ENCODE data around the gene ORC5.

The ORC5 gene

GRCh38 chr7:104225451-104225850 is 17.6 kb upstream of the ORC5 start:
- POLR2A ChIA-PET, result no interaction called here
- no peak for DNase-seq (ENCODE audit: extremely low spot score)
- TF ChIP-seq L3MBTL2 (conservative IDR thresholded peaks at IDR 0.05), result no peak
- TF ChIP-seq SP1 (IDR thresholded peaks at IDR 0.05), result no peak
- TF ChIP-seq HDGF (IDR thresholded peaks at IDR 0.05; ENCODE audit: borderline replicate concordance), result no peak
- no peak for TF ChIP-seq NFRKB (IDR thresholded peaks at IDR 0.05)
- no peak for TF ChIP-seq SUZ12 (IDR thresholded peaks at IDR 0.05)
- TF ChIP-seq TARDBP (IDR thresholded peaks at IDR 0.05), result no peak
- CTCF ChIA-PET, result no interaction called here

- ChIA-PET CTCF (interaction anchor here (0.7 kb wide), 1 partner anchor 630 kb away, joined by 9 read pairs; no protein-coding TSS in a partner anchor), POLR2A (no interaction called here)
- no peak for DNase-seq (ENCODE audit: extremely low spot score)
- TF ChIP-seq FOXM1 (IDR thresholded peaks at IDR 0.05; ENCODE audit: borderline replicate concordance), result no peak
- no peak for TF ChIP-seq L3MBTL2 (conservative IDR thresholded peaks at IDR 0.05)
- TF ChIP-seq FOXA1 (IDR thresholded peaks at IDR 0.05), result no peak
- no peak for TF ChIP-seq FOXK2 (IDR thresholded peaks at IDR 0.05)
- no peak for TF ChIP-seq ELF4 (IDR thresholded peaks at IDR 0.05)
- TF ChIP-seq TARDBP (IDR thresholded peaks at IDR 0.05), result no peak
- no peak for TF ChIP-seq NFRKB (IDR thresholded peaks at IDR 0.05)
- TF ChIP-seq HDGF (IDR thresholded peaks at IDR 0.05; ENCODE audit: borderline replicate concordance), result no peak
- no peak for TF ChIP-seq PKNOX1 (IDR thresholded peaks at IDR 0.05)
- TF ChIP-seq ARNT (IDR thresholded peaks at IDR 0.05), result no peak
- TF ChIP-seq ZNF384 (IDR thresholded peaks at IDR 0.05), result no peak
- TF ChIP-seq SUZ12 (IDR thresholded peaks at IDR 0.05), result no peak
- no peak for TF ChIP-seq LEF1 (IDR thresholded peaks at IDR 0.05; ENCODE audit: borderline replicate concordance)
- TF ChIP-seq BHLHE40 (IDR thresholded peaks at IDR 0.05; ENCODE audit: borderline replicate concordance), result no peak
- TF ChIP-seq CTBP1 (IDR thresholded peaks at IDR 0.05; ENCODE audit: borderline replicate concordance), result no peak
- TF ChIP-seq SP1 (IDR thresholded peaks at IDR 0.05), result no peak
These were observed 9.8 kb upstream of the ORC5 start for GRCh38 chr7:104217620-104218019.

- CTCF ChIA-PET, result no interaction called here
- TF ChIP-seq NFRKB (IDR thresholded peaks at IDR 0.05) (no peak), PKNOX1 (IDR thresholded peaks at IDR 0.05) (no peak), LEF1 (IDR thresholded peaks at IDR 0.05; ENCODE audit: borderline replicate concordance) (no peak), CTBP1 (IDR thresholded peaks at IDR 0.05; ENCODE audit: borderline replicate concordance) (no peak)
- POLR2A ChIA-PET, result interaction anchor here (0.9 kb wide), 1 partner anchor 674 kb away, joined by 3 read pairs; no protein-coding TSS in a partner anchor
- no peak for DNase-seq (ENCODE audit: extremely low spot score)
These were observed 1.2 kb upstream of the ORC5 start for GRCh38 chr7:104209063-104209462.

GRCh38 chr7:104208421-104208780 is 588 bp upstream of the ORC5 start:
- no peak for DNase-seq (ENCODE audit: extremely low spot score)
- ChIA-PET POLR2A (interaction anchor here (0.9 kb wide), 1 partner anchor 675 kb away, joined by 3 read pairs; no protein-coding TSS in a partner anchor), CTCF (no interaction called here)
- no peak for TF ChIP-seq L3MBTL2 (conservative IDR thresholded peaks at IDR 0.05)

GRCh38 chr7:104207348-104207730 is 474 bp downstream of the ORC5 start:
- DNase-seq (ENCODE audit: extremely low spot score), result peak; percentile 6
- POLR2A ChIA-PET, result no interaction called here
- TF ChIP-seq FOXK2 (IDR thresholded peaks at IDR 0.05) (no peak), LEF1 (IDR thresholded peaks at IDR 0.05; ENCODE audit: borderline replicate concordance) (no peak), ARNT (IDR thresholded peaks at IDR 0.05) (no peak), SUZ12 (IDR thresholded peaks at IDR 0.05) (no peak), NFRKB (IDR thresholded peaks at IDR 0.05) (no peak), ELF4 (IDR thresholded peaks at IDR 0.05) (no peak), FOXM1 (IDR thresholded peaks at IDR 0.05; ENCODE audit: borderline replicate concordance) (no peak), FOXA1 (IDR thresholded peaks at IDR 0.05) (no peak), HDGF (IDR thresholded peaks at IDR 0.05; ENCODE audit: borderline replicate concordance) (no peak), TARDBP (IDR thresholded peaks at IDR 0.05) (no peak), BHLHE40 (IDR thresholded peaks at IDR 0.05; ENCODE audit: borderline replicate concordance) (no peak), CTBP1 (IDR thresholded peaks at IDR 0.05; ENCODE audit: borderline replicate concordance) (no peak), PKNOX1 (IDR thresholded peaks at IDR 0.05) (no peak), L3MBTL2 (conservative IDR thresholded peaks at IDR 0.05) (no peak), ZNF384 (IDR thresholded peaks at IDR 0.05) (no peak), SP1 (IDR thresholded peaks at IDR 0.05) (no peak)

GRCh38 chr7:104206841-104207240 is 972 bp downstream of the ORC5 start:
- DNase-seq (ENCODE audit: extremely low spot score), result no peak
- ChIA-PET POLR2A (no interaction called here), CTCF (no interaction called here)
- TF ChIP-seq FOXA1 (IDR thresholded peaks at IDR 0.05) (no peak), TARDBP (IDR thresholded peaks at IDR 0.05) (no peak), PKNOX1 (IDR thresholded peaks at IDR 0.05) (no peak), FOXM1 (IDR thresholded peaks at IDR 0.05; ENCODE audit: borderline replicate concordance) (no peak), NFRKB (IDR thresholded peaks at IDR 0.05) (no peak), FOXK2 (IDR thresholded peaks at IDR 0.05) (no peak), LEF1 (IDR thresholded peaks at IDR 0.05; ENCODE audit: borderline replicate concordance) (no peak), HDGF (IDR thresholded peaks at IDR 0.05; ENCODE audit: borderline replicate concordance) (no peak), L3MBTL2 (conservative IDR thresholded peaks at IDR 0.05) (no peak), ELF4 (IDR thresholded peaks at IDR 0.05) (no peak), ARNT (IDR thresholded peaks at IDR 0.05) (no peak), ZNF384 (IDR thresholded peaks at IDR 0.05) (no peak)

More at GRCh38 chr7:104207348-104207730, 474 bp downstream of the ORC5 start:
- CTCF ChIA-PET, result no interaction called here
